D721Med (cell line): ENCODE results near the gene SH3RF3.

Source experiments
- DNase-seq: peaks from one replicate; pipeline ENCODE4 v3.0.0; 2011; ENCODE audit warnings: low spot score; ENCODE audit not compliant: insufficient read length
- FAIRE-seq: peaks from 2 replicates; lab custom pipeline; 2011; peaks lifted over from hg19 to GRCh38; lab: Jason Lieb, UNC
- CTCF ChIP-seq: IDR thresholded peaks from 2 replicates; pipeline ENCODE4 v1.5.1; 2012; ENCODE audit warnings: mild to moderate bottlenecking, control low read depth; ENCODE audit not compliant: insufficient read depth; ENCODE audit errors: missing control alignments

SH3RF3 gene

GRCh38 chr2:109407276-109408042, 278.5 kb downstream of the SH3RF3 start:
- FAIRE-seq (no peak), DNase-seq (no peak)
- no peak for TF ChIP-seq CTCF

GRCh38 chr2:109408043-109408335, 279.0 kb downstream of the SH3RF3 start:
- TF ChIP-seq CTCF = no peak
- DNase-seq (no peak), FAIRE-seq (no peak)

GRCh38 chr2:109409321-109410038, 280.5 kb downstream of the SH3RF3 start:
- FAIRE-seq (no peak), DNase-seq (no peak)
- TF ChIP-seq CTCF = no peak

- TF ChIP-seq CTCF = no peak
- DNase-seq (no peak), FAIRE-seq (no peak)
These were observed 281.2 kb downstream of the SH3RF3 start for GRCh38 chr2:109410039-109410815.

- DNase-seq (no peak), FAIRE-seq (no peak)
- TF ChIP-seq CTCF = no peak
These were observed 282.8 kb downstream of the SH3RF3 start for GRCh38 chr2:109411640-109412325.

GRCh38 chr2:109415581-109416013, 286.6 kb downstream of the SH3RF3 start:
- no peak for DNase-seq
- FAIRE-seq = no peak
- TF ChIP-seq CTCF = no peak
